Right lobe of liver (tissue), 6 donors: Measurements from ENCODE around the gene CACNA2D3. TPM values are rescaled to one million over a fixed set of nuclear protein-coding genes. Genes with fewer than 3 reads are reported as not detected.

Experiments used
- ATAC-seq, 4 donors: fragments of 200-7000 bp; cut with Tn5 transposase; one replicate each; pipeline ENCODE4 v1.9.1; 2020; ENCODE audit warnings: mild to moderate bottlenecking in 4 of 4, moderate library complexity in 4 of 4
- DNase-seq, 3 donors: peaks; one replicate each; pipeline ENCODE4 v3.0.0-alpha.2; 2020
- H3K27ac ChIP-seq, 3 donors: fragments of 200-600 bp; one replicate each; pipeline ENCODE4 v1.8.0; 2022
- H3K27me3 ChIP-seq, 2 donors: fragments of 200-600 bp; one replicate each; pipeline ENCODE4 v1.8.0; 2022
- H3K36me3 ChIP-seq, 4 donors: fragments of 200-600 bp; sonication (generic) in 1 of 4; one replicate each; pipeline versions ENCODE4 v1.5.1 to v1.8.0; 2017 to 2022; ENCODE audit warnings: control low read depth in 1 of 4
- H3K4me1 ChIP-seq, 4 donors: fragments of 200-600 bp; sonication (generic) in 1 of 4; one replicate each; pipeline versions ENCODE4 v1.5.1 to v1.8.0; 2017 to 2022; ENCODE audit warnings: control low read depth in 1 of 4
- H3K4me3 ChIP-seq, 3 donors: fragments of 200-600 bp; one replicate each; pipeline ENCODE4 v1.8.0; 2022
- H3K9me3 ChIP-seq, 4 donors: fragments of 200-600 bp; sonication (generic) in 1 of 4; one replicate each; pipeline versions ENCODE4 v1.5.1 to v1.8.0; 2017 to 2022; ENCODE audit warnings: control low read depth in 1 of 4
- CTCF ChIP-seq, 4 donors: fragments of 200-600 bp in 3 of 4; fragments of 450-650 bp in 1 of 4; IDR thresholded peaks; one replicate each; pipeline versions ENCODE4 v1.5.1 to v1.8.0; 2016 to 2022; ENCODE audit warnings: antibody characterized with exemption in 4 of 4, mild to moderate bottlenecking in 2 of 4
- POLR2A ChIP-seq: fragments of 450-650 bp; IDR thresholded peaks from one replicate; pipeline ENCODE4 v1.6.1; 2017; ENCODE audit warnings: antibody characterized with exemption, mild to moderate bottlenecking
- WGBS: methylation state at CpG from one replicate; pipeline ENCODE4 v1.1.6; 2018; ENCODE audit warnings: low coverage, low lambda C conversion rate; ENCODE audit not compliant: insufficient coverage; ENCODE audit errors: missing lambda C conversion rate; 5-methylcytosine and 5-hydroxymethylcytosine counted together
- intact Hi-C, 2 donors: fragments of 100-400 bp; cut with DNase I; formaldehyde crosslinking; loops; one replicate each; pipeline versions ENCODE4 v1.11.2 to v1.14.1; 2022
- total RNA-seq, 6 experiments: library from RNA; depleted of rRNA in 2 of 6; stranded (reverse); fragments of >200 nt in 2 of 6; fragmentation: NEBNext Ultra II Directional in 3 of 6; extraction: Animal tissue kit (Norgen Biotek cat#: 25700) in 3 of 6; gene quantifications; one replicate each; pipeline versions ENCODE4 v1.1.0 to v1.2.4, GENCODE V29; 2016 to 2023
- donor health status: DM: no; HTN: yes; CAD: no.
- donor health status: DM: no; HTN: no; CAD: no.
- donor health status: DM: no; HTN: no; CAD: no.
- donor health status: DM: no; HTN: yes; CAD: no.
- donor health status: DM: no; HTN: yes; CAD: no.

CACNA2D3 gene
- total RNA-seq, 6 experiments from 2014 or later: 0.28 to 0.87 TPM; not detected in 4

GRCh38 chr3:54940971-54941370, 818.6 kb downstream of the CACNA2D3 start:
- no peaks in the 10 kb centered on the region for H3K4me1 ChIP-seq
- no peaks in the 10 kb centered on the region for H3K9me3 ChIP-seq
- ATAC-seq (no peak), DNase-seq (no peak)
- no peaks in the 10 kb centered on the region for H3K27me3 ChIP-seq
- WGBS: 55% methylated on average over 2 of the region's 2 CpGs
- intact Hi-C loops: no loop called here
- H3K4me3 ChIP-seq: no peak overlapping the region
- H3K27ac ChIP-seq: no peak overlapping the region
- no peak for TF ChIP-seq CTCF (IDR thresholded peaks at IDR 0.05)
- TF ChIP-seq POLR2A: no peak
- H3K36me3 ChIP-seq: no peaks in the 10 kb centered on the region

- Histone ChIP-seq H3K36me3 (no peaks in the 10 kb centered on the region), H3K9me3 (no peaks in the 10 kb centered on the region), H3K27ac (no peak overlapping the region), H3K27me3 (no peaks in the 10 kb centered on the region), H3K4me1 (no peaks in the 10 kb centered on the region), H3K4me3 (no peak overlapping the region)
- ATAC-seq (no peak), DNase-seq (no peak)
- intact Hi-C loops: no loop called here
- 60% methylated on average over 6 of the region's 7 CpGs for WGBS
- TF ChIP-seq POLR2A (no peak), CTCF (IDR thresholded peaks at IDR 0.05) (no peak)
Observed at GRCh38 chr3:54941690-54942362, 819.5 kb downstream of the CACNA2D3 start.

- Histone ChIP-seq H3K36me3 (no peaks in the 10 kb centered on the region), H3K4me1 (no peaks in the 10 kb centered on the region), H3K27ac (no peak overlapping the region), H3K4me3 (no peak overlapping the region), H3K27me3 (no peaks in the 10 kb centered on the region), H3K9me3 (no peaks in the 10 kb centered on the region)
- intact Hi-C loops: no loop called here
- WGBS: 90% methylated on average over 4 of the region's 4 CpGs
- no peak for TF ChIP-seq POLR2A
- TF ChIP-seq CTCF (IDR thresholded peaks at IDR 0.05): no peak
- DNase-seq: no peak
- no peak for ATAC-seq
Observed at GRCh38 chr3:54949491-54950044, 827.2 kb downstream of the CACNA2D3 start.

- H3K4me1 ChIP-seq: no peaks in the 10 kb centered on the region
- intact Hi-C loops: no loop called here
- no peak for DNase-seq
- no peak overlapping the region for H3K27ac ChIP-seq
- H3K4me3 ChIP-seq: no peak overlapping the region
- no peak for ATAC-seq
- H3K27me3 ChIP-seq: no peaks in the 10 kb centered on the region
- no peaks in the 10 kb centered on the region for H3K36me3 ChIP-seq
- TF ChIP-seq POLR2A (no peak), CTCF (IDR thresholded peaks at IDR 0.05) (no peak)
- WGBS: 23% methylated on average over 7 of the region's 7 CpGs
- H3K9me3 ChIP-seq: no peaks in the 10 kb centered on the region
Observed at GRCh38 chr3:54950391-54951003, 828.1 kb downstream of the CACNA2D3 start.
